GM18499 (cell line): ENCODE results near the gene CST9L.

ENCODE experiments used
- ATAC-seq: cut with Tn5 transposase; IDR thresholded peaks from one replicate; pipeline ENCODE4 v1.9.1; 2021; ENCODE audit warnings: moderate number of reproducible peaks; ENCODE audit not compliant: insufficient read depth, unreplicated experiment

Gene CST9L

DNA sequence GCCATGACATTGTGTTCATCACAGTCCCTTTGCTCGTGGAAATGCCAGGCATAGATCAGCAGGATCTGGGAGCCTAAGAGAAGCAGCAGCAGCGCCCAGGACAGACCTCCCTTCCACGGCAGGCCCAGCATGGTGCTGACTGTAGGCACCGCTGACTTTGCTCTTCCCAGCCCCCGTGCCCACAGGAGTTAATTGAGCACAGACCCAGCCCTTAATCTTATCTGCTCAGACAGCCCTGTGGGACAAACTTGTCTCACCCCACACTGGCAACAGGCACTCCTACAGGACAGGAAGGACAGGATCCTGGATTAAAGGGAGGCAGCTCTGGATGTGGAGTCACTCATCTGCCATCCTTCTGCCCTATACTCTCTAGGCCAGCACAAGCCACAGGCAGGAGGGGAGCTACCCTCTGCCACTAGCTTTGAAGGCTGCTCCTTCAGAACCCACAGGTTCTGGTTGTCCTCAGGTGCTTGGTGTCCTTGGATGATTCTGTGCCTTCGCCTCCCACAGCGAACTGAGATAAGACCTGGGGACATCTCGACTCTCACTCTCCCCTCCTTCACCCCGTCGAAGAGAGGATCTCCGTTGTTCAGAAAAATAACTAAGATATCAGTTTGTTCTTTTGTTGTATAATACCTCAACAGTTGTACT lies at the start of gene CST9L:
TSS of gene CST9L (minus strand) at position 165 of the 651 bp plus-strand sequence. CDS start at position 131, 34 bp downstream.
- ATAC-seq, result no peak

GRCh38 chr20:23614163-23614562 lies 45.9 kb upstream of the CST9L start:
- no peak for ATAC-seq

GRCh38 chr20:23613676-23614075 lies 45.4 kb upstream of the CST9L start:
- no peak for ATAC-seq

DNA sequence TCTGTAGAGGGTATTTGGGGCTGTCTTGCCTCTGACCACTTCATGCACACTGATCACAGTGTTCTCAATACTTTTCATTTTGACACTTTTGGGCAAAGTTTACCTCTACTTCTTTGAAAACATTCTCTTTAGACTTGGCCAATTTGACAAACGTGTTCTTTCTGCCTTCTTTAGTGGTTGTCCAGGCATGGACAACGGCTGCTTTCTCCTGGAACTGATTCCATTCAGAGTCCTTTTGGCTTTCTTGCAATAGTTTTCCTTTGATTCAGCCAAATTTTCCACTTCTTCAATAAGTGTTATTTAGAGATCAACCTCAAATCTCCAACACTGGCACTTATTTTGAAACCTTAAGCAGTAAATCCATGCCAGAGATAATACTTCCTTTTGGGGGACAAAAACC lies 44.1 kb upstream of the CST9L start:
- no peak for ATAC-seq

GRCh38 chr20:23609486-23610109 lies 41.3 kb upstream of the CST9L start:
- ATAC-seq, result no peak

DNA sequence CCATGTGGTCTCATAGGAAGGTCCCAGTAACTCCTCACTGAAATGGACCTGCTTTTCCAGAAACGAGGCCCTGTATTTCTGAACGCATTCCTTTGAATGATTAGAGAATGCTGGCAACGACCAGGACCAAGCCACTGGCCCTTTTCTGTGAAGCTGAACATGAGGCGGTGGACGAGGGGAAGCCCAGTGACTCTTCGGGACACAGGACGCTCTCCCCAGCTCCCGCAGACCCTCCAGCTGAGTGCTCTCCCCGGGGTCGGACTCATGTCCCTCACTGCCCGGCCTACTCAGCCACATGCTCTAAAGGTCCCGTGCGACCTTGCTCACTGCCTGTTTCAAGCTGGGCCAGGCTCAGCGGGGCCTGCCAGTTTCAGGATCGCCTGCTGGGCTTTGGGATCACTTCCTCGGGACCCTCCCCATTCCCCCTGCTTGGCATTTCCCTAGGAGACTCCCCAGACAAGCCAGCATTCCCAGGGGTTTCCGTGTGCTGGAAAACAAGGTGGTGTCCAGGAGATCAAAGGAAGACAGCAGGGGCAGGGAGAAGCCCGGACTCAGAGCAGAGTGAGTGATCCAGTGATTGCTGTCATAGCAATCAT lies 40.1 kb upstream of the CST9L start:
- ATAC-seq, result no peak

DNA sequence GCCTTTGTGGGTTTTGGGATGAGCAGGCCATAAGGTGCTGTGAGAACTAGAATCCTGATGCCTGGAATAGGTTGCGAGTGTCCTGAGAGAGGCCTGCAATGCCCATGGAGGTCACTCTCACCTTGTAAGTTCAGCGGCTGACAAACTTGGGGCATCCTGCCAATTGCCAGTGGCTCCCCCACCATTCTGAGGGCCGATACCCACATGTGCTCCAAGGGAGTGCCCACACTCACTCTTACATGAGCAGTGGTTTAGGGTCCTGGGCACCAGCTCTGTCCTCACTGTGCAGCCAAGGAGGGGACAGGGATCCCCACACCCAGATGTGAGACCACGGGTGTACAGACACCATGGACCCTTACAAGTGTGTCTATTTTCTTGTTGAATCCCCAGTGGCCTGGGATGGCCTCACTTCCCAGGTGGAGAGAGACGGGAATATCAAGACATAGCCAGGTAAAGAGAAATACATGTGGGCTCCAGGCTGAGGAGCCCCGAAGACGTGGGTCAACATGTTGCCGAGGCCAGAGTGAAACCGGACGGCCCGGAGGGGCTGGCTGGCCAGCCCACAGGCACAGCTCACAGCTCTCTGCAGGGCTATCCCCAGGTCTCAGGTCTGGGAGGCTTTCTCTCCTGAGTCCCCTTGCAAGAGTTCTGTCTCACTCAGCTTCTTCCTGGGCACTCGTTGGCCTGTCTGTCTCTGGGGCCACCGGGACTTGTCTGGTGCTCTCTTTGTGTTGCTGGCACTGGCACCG lies 39.4 kb upstream of the CST9L start:
- ATAC-seq, result no peak

- ATAC-seq, result no peak
These were observed 38.4 kb upstream of the CST9L start for GRCh38 chr20:23606652-23607049.

GRCh38 chr20:23605867-23606651 lies 37.8 kb upstream of the CST9L start, which contains the start of gene CST9:
Gene CST9, minus strand, starts transcription at chr20:23605917. Its CDS starts 53 bp downstream, at chr20:23605864.
- no peak for ATAC-seq

DNA sequence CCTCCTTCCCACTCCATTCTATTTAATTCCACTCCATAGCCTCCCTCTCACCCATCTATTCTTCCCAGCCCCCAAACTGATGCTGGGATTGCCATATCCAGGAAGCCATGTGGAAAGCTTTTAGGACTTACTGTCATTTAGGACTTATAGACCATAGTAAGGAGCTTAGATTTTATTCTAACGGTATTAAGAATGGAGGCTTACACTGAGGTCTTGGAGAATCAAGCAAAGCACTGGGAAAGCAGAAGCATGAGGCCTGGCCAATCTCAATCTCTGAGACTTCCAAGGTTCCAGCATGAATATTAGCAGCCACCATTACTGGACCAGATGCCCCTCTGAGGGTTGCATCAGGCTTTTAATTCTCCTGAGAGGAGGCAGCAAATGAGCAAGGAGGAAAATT lies 36.0 kb upstream of the CST9L start:
- ATAC-seq, result no peak

- no peak for ATAC-seq
These were observed 35.0 kb upstream of the CST9L start for GRCh38 chr20:23603321-23603720.

GRCh38 chr20:23602699-23603098 lies 34.4 kb upstream of the CST9L start:
- no peak for ATAC-seq

- no peak for ATAC-seq
These were observed 34.0 kb upstream of the CST9L start for GRCh38 chr20:23602241-23602640.

DNA sequence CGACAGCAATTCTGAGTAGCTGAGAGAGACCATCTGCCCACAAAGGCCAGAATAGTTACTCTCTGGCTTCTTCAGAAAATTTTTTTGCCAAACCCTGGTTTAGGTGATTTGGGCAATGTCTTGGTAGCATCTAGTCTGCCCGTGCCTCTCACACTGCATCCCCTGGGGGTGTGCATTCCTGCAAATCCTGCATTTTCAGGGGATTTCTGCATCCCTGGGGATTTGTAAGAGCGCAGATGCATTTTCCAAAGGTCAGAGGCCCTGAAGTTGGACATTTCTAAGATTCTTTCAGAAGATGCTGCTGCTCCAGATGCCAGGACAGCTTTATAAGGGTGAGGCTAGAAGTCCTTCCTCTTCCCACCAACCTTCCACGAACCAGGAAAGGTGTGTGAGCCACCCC lies 33.4 kb upstream of the CST9L start:
- ATAC-seq, result no peak

DNA sequence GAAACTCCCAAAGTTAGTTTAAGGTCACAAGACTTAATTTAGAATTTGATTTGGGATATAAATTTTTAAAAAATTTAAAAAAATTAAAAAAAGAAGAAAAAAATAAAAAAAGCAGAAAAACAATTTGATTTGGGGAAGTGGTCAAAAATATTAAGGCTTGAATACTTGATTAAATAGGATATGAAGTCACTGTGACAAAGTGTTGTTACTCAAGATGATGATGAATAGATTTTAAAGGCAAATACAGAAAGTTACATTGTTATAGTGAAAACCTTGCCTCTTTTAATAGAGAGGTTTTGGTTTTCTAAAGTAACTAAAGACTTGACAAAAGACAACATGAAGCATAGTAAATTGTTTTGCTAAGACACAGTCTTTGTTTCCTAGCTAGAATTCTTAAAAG lies 30.2 kb upstream of the CST9L start:
- no peak for ATAC-seq

GRCh38 chr20:23596579-23597250 lies 28.4 kb upstream of the CST9L start:
- no peak for ATAC-seq

- ATAC-seq, result no peak
These were observed 27.7 kb upstream of the CST9L start for GRCh38 chr20:23595941-23596340.

- ATAC-seq, result no peak
These were observed 20.4 kb upstream of the CST9L start for GRCh38 chr20:23588434-23589403.

DNA sequence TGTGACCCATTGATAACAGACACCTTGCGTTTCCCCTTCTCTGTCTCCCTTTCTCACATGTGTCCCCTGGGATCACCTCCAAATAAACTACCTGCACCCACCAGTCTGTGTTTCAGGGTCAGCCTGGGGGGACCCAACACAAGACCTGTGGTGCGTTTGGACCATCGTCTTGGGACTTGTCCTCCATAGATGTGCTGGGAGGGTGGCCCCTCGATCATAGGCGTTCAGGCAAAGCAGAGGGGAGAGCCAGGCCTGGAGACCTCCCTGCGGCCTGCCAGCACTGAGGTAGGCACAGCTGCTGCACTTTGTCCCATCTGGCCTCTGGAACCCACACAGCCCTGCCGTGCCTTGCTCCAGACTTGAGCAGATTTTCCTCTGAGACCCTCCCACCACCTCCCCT lies 19.3 kb upstream of the CST9L start:
- ATAC-seq, result no peak
